ENCODE measurements around the gene SH2D1B. TPM values are rescaled to one million over a fixed set of nuclear protein-coding genes. Genes with fewer than 3 reads are reported as not detected.
"Not testable (repeated sequence)": the region's sequence is repeated elsewhere in the genome, so short reads cannot be mapped to it uniquely, and the experiment has no call there.

SH2D1B gene
- total and polyA plus RNA-seq, 10 of the 15 experiments (the other 5 are each of a cell fraction or from before 2014, with no cell fraction given), result 0.18 TPM; not detected in 9

DNA sequence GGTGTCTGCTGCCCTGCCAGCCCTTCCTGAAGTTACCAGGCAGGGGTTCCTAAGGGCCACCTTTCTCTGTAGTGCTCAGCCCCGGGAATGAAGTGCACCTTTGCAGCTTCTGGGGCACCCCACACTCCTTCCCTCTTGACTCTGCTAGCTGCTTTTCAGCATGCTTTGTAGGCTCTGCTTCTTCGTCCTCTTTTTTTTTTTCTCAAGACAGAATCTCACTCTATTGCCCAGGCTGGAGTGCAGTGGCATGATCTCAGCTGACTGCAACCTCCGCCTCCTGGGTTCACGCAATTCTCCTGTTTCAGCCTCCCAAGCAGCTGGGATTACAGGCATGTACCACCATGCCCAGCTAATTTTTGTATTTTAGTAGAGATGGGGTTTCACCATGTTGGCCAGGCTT lies 60.1 kb downstream of the SH2D1B start:
- H3K9ac ChIP-seq (ENCODE audit: control insufficient read depth, insufficient read depth, low read length); RAD21 ChIA-PET (ENCODE audit: unreplicated experiment); H3K79me2 ChIP-seq (ENCODE audit: control insufficient read depth, insufficient read depth, low read length); ATAC-seq; H3K36me3 ChIP-seq (ENCODE audit: control insufficient read depth in 2 of 2, insufficient read depth in 2 of 2, low read length in 1 of 2); POLR2A ChIA-PET; FAIRE-seq; H3K9me3 ChIP-seq (replicated peaks; ENCODE audit: control insufficient read depth, insufficient read depth, low read length); H3K4me1 ChIP-seq (ENCODE audit: control insufficient read depth, insufficient read depth, low read length); H3K4me2 ChIP-seq (ENCODE audit: control insufficient read depth, insufficient read depth); H2AFZ ChIP-seq (ENCODE audit: control insufficient read depth, low read depth, low read length); H3K4me3 ChIP-seq; intact Hi-C loops (cut with micrococcal nuclease; ENCODE audit: unreplicated experiment); CTCF ChIA-PET; H3K27ac ChIP-seq (ENCODE audit: control insufficient read depth, insufficient read depth); BruUV-seq (replicated peaks); H4K20me1 ChIP-seq (ENCODE audit: control insufficient read depth, insufficient read depth); in situ Hi-C loops (cut with MboI); DNase-seq (ENCODE audit: low read depth, low spot score); H3K27me3 ChIP-seq (replicated peaks in 1 of 2; ENCODE audit: control insufficient read depth in 2 of 2, insufficient read depth in 2 of 2, low read length in 1 of 2): not testable (repeated sequence)
- SMC1A ChIA-PET (ENCODE audit: uncharacterized antibody, unreplicated experiment), result interaction anchor here (0.6 kb wide), 1 partner anchor 235 kb away, joined by 4 read pairs; no protein-coding TSS in a partner anchor
- WGBS (ENCODE audit: insufficient coverage, insufficient replicate concordance, low lambda C conversion rate, missing lambda C conversion rate), result 63% methylated on average over 3 of the region's 4 CpGs

DNA sequence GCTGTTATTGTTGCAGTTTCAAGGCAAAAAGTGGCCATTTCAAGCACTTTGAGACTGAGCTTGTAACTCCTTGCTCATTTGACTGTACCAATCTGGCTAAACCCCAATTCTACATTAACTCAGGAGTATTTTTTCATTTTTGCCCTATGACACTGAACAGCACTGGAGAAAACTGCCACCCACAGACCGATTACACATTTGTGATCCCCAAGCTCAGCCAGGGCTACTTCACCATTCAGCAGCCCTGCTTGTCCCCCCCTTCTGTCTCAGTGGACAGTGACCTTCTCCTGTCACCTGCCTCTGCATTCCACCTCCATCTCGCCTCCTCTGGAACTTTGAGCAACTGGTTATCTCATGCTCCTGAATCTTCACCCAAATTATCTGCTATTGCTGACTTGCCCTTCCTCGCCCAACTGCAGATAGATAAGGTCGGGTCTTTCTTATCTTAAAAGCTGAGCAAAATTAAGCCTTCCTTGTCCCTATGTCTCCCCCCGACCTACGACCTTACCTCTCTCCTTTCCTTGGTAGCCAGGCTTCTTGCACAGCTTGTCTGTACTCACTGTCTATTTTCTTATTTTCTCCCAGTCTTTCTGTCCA lies 60.6 kb downstream of the SH2D1B start:
- intact Hi-C loops (cut with micrococcal nuclease; ENCODE audit: unreplicated experiment), result no loop called here
- H3K9ac ChIP-seq (ENCODE audit: control insufficient read depth, insufficient read depth, low read length), result no peak overlapping the region
- H3K4me2 ChIP-seq (ENCODE audit: control insufficient read depth, insufficient read depth), result no peak overlapping the region
- ChIA-PET RAD21 (ENCODE audit: unreplicated experiment) (no interaction called here), POLR2A (no interaction called here), SMC1A (ENCODE audit: uncharacterized antibody, unreplicated experiment) (interaction anchor here (0.6 kb wide), 1 partner anchor 234 kb away, joined by 4 read pairs; no protein-coding TSS in a partner anchor), CTCF (no interaction called here)
- peaks cover 0 to 2% of the 10 kb centered on the region in 2 experiments; a peak in 3 of 4 replicates for H3K27me3 ChIP-seq (replicated peaks in 1 of 2; ENCODE audit: control insufficient read depth in 2 of 2, insufficient read depth in 2 of 2, low read length in 1 of 2)
- no peak overlapping the region for H3K27ac ChIP-seq (ENCODE audit: control insufficient read depth, insufficient read depth)
- no peaks in the 10 kb centered on the region for H3K9me3 ChIP-seq (replicated peaks; ENCODE audit: control insufficient read depth, insufficient read depth, low read length)
- H4K20me1 ChIP-seq (ENCODE audit: control insufficient read depth, insufficient read depth), result no peaks in the 10 kb centered on the region
- DNase-seq (ENCODE audit: low read depth, low spot score) (no peak), ATAC-seq (no peak), FAIRE-seq (no peak)
- no peaks in the 10 kb centered on the region for H3K4me1 ChIP-seq (ENCODE audit: control insufficient read depth, insufficient read depth, low read length)
- 7% methylated on average over 6 of the region's 6 CpGs for WGBS (ENCODE audit: insufficient coverage, insufficient replicate concordance, low lambda C conversion rate, missing lambda C conversion rate)
- in situ Hi-C loops (cut with MboI), result no loop called here
- no TSS peak for BruUV-seq (replicated peaks)
- H3K4me3 ChIP-seq, result no peak overlapping the region
- no peak overlapping the region for H2AFZ ChIP-seq (ENCODE audit: control insufficient read depth, low read depth, low read length)
- no peaks in the 10 kb centered on the region for H3K79me2 ChIP-seq (ENCODE audit: control insufficient read depth, insufficient read depth, low read length)
- no peaks in the 10 kb centered on the region for H3K36me3 ChIP-seq (ENCODE audit: control insufficient read depth in 2 of 2, insufficient read depth in 2 of 2, low read length in 1 of 2)
- TF ChIP-seq SMAD1 (IDR thresholded peaks at IDR 0.05; ENCODE audit: low read depth, partially characterized antibody) (no peak), CHD1 (IDR thresholded peaks at IDR 0.05; ENCODE audit: low read depth, low read length) (no peak), JUNB (IDR thresholded peaks at IDR 0.05) (no peak), CBX3 (IDR thresholded peaks at IDR 0.05; ENCODE audit: borderline replicate concordance, low read depth) (no peak), FOXK2 (IDR thresholded peaks at IDR 0.05) (no peak)
- TF ChIP-seq, protein P1, sequence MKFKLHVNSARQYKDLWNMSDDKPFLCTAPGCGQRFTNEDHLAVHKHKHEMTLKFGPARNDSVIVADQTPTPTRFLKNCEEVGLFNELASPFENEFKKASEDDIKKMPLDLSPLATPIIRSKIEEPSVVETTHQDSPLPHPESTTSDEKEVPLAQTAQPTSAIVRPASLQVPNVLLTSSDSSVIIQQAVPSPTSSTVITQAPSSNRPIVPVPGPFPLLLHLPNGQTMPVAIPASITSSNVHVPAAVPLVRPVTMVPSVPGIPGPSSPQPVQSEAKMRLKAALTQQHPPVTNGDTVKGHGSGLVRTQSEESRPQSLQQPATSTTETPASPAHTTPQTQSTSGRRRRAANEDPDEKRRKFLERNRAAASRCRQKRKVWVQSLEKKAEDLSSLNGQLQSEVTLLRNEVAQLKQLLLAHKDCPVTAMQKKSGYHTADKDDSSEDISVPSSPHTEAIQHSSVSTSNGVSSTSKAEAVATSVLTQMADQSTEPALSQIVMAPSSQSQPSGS (IDR thresholded peaks at IDR 0.05; ENCODE audit: low read length), result no peak
- TF ChIP-seq, protein P2, sequence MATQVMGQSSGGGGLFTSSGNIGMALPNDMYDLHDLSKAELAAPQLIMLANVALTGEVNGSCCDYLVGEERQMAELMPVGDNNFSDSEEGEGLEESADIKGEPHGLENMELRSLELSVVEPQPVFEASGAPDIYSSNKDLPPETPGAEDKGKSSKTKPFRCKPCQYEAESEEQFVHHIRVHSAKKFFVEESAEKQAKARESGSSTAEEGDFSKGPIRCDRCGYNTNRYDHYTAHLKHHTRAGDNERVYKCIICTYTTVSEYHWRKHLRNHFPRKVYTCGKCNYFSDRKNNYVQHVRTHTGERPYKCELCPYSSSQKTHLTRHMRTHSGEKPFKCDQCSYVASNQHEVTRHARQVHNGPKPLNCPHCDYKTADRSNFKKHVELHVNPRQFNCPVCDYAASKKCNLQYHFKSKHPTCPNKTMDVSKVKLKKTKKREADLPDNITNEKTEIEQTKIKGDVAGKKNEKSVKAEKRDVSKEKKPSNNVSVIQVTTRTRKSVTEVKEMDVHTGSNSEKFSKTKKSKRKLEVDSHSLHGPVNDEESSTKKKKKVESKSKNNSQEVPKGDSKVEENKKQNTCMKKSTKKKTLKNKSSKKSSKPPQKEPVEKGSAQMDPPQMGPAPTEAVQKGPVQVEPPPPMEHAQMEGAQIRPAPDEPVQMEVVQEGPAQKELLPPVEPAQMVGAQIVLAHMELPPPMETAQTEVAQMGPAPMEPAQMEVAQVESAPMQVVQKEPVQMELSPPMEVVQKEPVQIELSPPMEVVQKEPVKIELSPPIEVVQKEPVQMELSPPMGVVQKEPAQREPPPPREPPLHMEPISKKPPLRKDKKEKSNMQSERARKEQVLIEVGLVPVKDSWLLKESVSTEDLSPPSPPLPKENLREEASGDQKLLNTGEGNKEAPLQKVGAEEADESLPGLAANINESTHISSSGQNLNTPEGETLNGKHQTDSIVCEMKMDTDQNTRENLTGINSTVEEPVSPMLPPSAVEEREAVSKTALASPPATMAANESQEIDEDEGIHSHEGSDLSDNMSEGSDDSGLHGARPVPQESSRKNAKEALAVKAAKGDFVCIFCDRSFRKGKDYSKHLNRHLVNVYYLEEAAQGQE (IDR thresholded peaks at IDR 0.05; ENCODE audit: low read depth, low read length), result no peak
- TF ChIP-seq, protein P3, sequence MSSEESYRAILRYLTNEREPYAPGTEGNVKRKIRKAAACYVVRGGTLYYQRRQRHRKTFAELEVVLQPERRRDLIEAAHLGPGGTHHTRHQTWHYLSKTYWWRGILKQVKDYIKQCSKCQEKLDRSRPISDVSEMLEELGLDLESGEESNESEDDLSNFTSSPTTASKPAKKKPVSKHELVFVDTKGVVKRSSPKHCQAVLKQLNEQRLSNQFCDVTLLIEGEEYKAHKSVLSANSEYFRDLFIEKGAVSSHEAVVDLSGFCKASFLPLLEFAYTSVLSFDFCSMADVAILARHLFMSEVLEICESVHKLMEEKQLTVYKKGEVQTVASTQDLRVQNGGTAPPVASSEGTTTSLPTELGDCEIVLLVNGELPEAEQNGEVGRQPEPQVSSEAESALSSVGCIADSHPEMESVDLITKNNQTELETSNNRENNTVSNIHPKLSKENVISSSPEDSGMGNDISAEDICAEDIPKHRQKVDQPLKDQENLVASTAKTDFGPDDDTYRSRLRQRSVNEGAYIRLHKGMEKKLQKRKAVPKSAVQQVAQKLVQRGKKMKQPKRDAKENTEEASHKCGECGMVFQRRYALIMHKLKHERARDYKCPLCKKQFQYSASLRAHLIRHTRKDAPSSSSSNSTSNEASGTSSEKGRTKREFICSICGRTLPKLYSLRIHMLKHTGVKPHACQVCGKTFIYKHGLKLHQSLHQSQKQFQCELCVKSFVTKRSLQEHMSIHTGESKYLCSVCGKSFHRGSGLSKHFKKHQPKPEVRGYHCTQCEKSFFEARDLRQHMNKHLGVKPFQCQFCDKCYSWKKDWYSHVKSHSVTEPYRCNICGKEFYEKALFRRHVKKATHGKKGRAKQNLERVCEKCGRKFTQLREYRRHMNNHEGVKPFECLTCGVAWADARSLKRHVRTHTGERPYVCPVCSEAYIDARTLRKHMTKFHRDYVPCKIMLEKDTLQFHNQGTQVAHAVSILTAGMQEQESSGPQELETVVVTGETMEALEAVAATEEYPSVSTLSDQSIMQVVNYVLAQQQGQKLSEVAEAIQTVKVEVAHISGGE (CRISPR knock-in tag; IDR thresholded peaks at IDR 0.05), result no peak
